Astrocyte of the spinal cord (primary cell): ENCODE data around the gene IDH3G.

ENCODE experiments used
- DNase-seq: peaks from one replicate; pipeline ENCODE4 v3.0.0; 2011; ENCODE audit warnings: low read depth, low spot score
- H3K4me3 ChIP-seq: 2 replicates; pipeline ENCODE4 v1.5.1; 2011; ENCODE audit warnings: low read depth, mild to moderate bottlenecking, low read length, moderate library complexity
- CTCF ChIP-seq: IDR thresholded peaks from 2 replicates; pipeline ENCODE4 v1.5.1; 2012; ENCODE audit warnings: low read depth, mild to moderate bottlenecking, low read length, inconsistent platforms
- in situ Hi-C: cut with HindIII; loops from 2 replicates; pipeline ENCODE4 v1.10.0; 2017; ENCODE audit warnings: low sequenced_read_pairs

Gene IDH3G

GRCh38 chrX:153794018-153794896 is at the start of gene IDH3G, which contains the start of gene SSR4:
TSS of gene IDH3G (minus strand) at chrX:153794375. CDS start at chrX:153794326, 49 bp downstream.
TSS of gene SSR4 (plus strand) at chrX:153794668. CDS start at chrX:153794688, 20 bp downstream.
- in situ Hi-C loops, result no loop called here
- peak; percentile 95 for DNase-seq
- peak within 1 kb of the TSS; percentile 72 for H3K4me3 ChIP-seq
- TF ChIP-seq CTCF, result no peak

- no peak for TF ChIP-seq CTCF
- in situ Hi-C loops, result no loop called here
- H3K4me3 ChIP-seq, result no peak overlapping the region
- no peak for DNase-seq
Measured at GRCh38 chrX:153836921-153837320, 42.7 kb upstream of the IDH3G start.

GRCh38 chrX:153832728-153833127 is 38.6 kb upstream of the IDH3G start:
- TF ChIP-seq CTCF, result no peak
- in situ Hi-C loops, result no loop called here

GRCh38 chrX:153831429-153832150 is 37.4 kb upstream of the IDH3G start:
- in situ Hi-C loops, result no loop called here
- TF ChIP-seq CTCF, result no peak
- H3K4me3 ChIP-seq, result no peak overlapping the region
- DNase-seq, result no peak

More at GRCh38 chrX:153832728-153833127, 38.6 kb upstream of the IDH3G start:
- DNase-seq, result no peak
- no peak overlapping the region for H3K4me3 ChIP-seq

- TF ChIP-seq CTCF, result no peak
- no peak for DNase-seq
- no peak overlapping the region for H3K4me3 ChIP-seq
- in situ Hi-C loops, result no loop called here
Measured at GRCh38 chrX:153830640-153831428, 36.7 kb upstream of the IDH3G start.
